H9 (cell line): ENCODE results near the gene HS6ST1. TPM values are rescaled to one million over a fixed set of nuclear protein-coding genes. Genes with fewer than 3 reads are reported as not detected.
"Not testable (repeated sequence)": the region's sequence is repeated elsewhere in the genome, so short reads cannot be mapped to it uniquely, and the experiment has no call there.

ENCODE experiments used
- DNase-seq: peaks from one replicate; pipeline ENCODE4 v3.0.0-alpha.2; 2017
- H2AFZ ChIP-seq: one replicate; pipeline ENCODE4 v1.6.1; 2013; ENCODE audit warnings: mild to moderate bottlenecking, low read length, control low read depth, moderate library complexity
- H2AK5ac ChIP-seq: 2 replicates; pipeline ENCODE4 v1.6.1; 2013; ENCODE audit warnings: low read length, control low read depth, mixed read lengths; ENCODE audit not compliant: insufficient read length
- H2BK120ac ChIP-seq: one replicate; pipeline ENCODE4 v1.6.1; 2013; ENCODE audit warnings: low read depth, mild to moderate bottlenecking, low read length, control low read depth, inconsistent platforms; ENCODE audit not compliant: poor library complexity, severe bottlenecking
- H2BK12ac ChIP-seq: 2 replicates; pipeline ENCODE4 v1.6.1; 2013; ENCODE audit warnings: low read length, control low read depth, mixed read lengths, low read depth; ENCODE audit not compliant: insufficient read length
- H2BK15ac ChIP-seq: 2 replicates; pipeline ENCODE4 v1.6.1; 2013; ENCODE audit warnings: low read depth, low read length, control low read depth
- H2BK20ac ChIP-seq: one replicate; pipeline ENCODE4 v1.6.1; 2013; ENCODE audit warnings: low read depth, mild to moderate bottlenecking, low read length, control low read depth, inconsistent platforms; ENCODE audit not compliant: poor library complexity, severe bottlenecking
- H2BK5ac ChIP-seq: 2 replicates; pipeline ENCODE4 v1.6.1; 2013; ENCODE audit warnings: low read length, control low read depth, mixed read lengths; ENCODE audit not compliant: insufficient read length
- H3K14ac ChIP-seq: 2 replicates; pipeline ENCODE4 v1.6.1; 2013; ENCODE audit warnings: low read length, control low read depth; ENCODE audit not compliant: insufficient read depth
- H3K18ac ChIP-seq: 2 replicates; pipeline ENCODE4 v1.6.1; 2013; ENCODE audit warnings: low read depth, mild to moderate bottlenecking, mixed read lengths, low read length, control low read depth; ENCODE audit not compliant: insufficient read length
- H3K23ac ChIP-seq: 2 replicates; pipeline ENCODE4 v1.6.1; 2013; ENCODE audit warnings: low read length, control low read depth, mixed read lengths, low read depth; ENCODE audit not compliant: insufficient read length
- H3K23me2 ChIP-seq: 2 replicates; pipeline ENCODE4 v1.6.1; 2013; ENCODE audit warnings: low read depth, mild to moderate bottlenecking, mixed read lengths, low read length, control low read depth; ENCODE audit not compliant: insufficient read length, poor library complexity, severe bottlenecking
- H3K27ac ChIP-seq: 2 replicates; pipeline ENCODE4 v1.5.1; 2013; ENCODE audit warnings: low read length, control low read depth, mixed read lengths, low read depth; ENCODE audit not compliant: insufficient read length
- H3K27me3 ChIP-seq: 2 replicates; pipeline ENCODE4 v1.6.1; 2013; ENCODE audit warnings: low read length, control low read depth, inconsistent platforms; ENCODE audit not compliant: insufficient read depth
- H3K4ac ChIP-seq: 2 replicates; pipeline ENCODE4 v1.6.1; 2013; ENCODE audit warnings: low read depth, mild to moderate bottlenecking, control low read depth, inconsistent platforms, low read length, moderate library complexity
- H3K4me1 ChIP-seq: 2 replicates; pipeline ENCODE4 v1.6.1; 2013; ENCODE audit warnings: low read length, control low read depth, inconsistent platforms; ENCODE audit not compliant: insufficient read depth
- H3K4me2 ChIP-seq: 2 replicates; pipeline ENCODE4 v1.6.1; 2013; ENCODE audit warnings: low read length, control low read depth, mixed read lengths; ENCODE audit not compliant: insufficient read length, insufficient read depth
- H3K56ac ChIP-seq: 2 replicates; pipeline ENCODE4 v1.6.1; 2013; ENCODE audit warnings: low read depth, mild to moderate bottlenecking, mixed read lengths, low read length, control low read depth; ENCODE audit not compliant: insufficient read length
- H3K79me1 ChIP-seq: 2 replicates; pipeline ENCODE4 v1.6.1; 2013; ENCODE audit warnings: low read depth, mild to moderate bottlenecking, moderate library complexity, low read length, control low read depth, inconsistent platforms; ENCODE audit not compliant: insufficient read depth, poor library complexity, severe bottlenecking
- H3K79me2 ChIP-seq: 2 replicates; pipeline ENCODE4 v1.6.1; 2013; ENCODE audit warnings: low read length, control low read depth, inconsistent platforms; ENCODE audit not compliant: insufficient read depth
- H3K9ac ChIP-seq: 2 replicates; pipeline ENCODE4 v1.6.1; 2013; ENCODE audit warnings: low read length, control low read depth, mixed read lengths; ENCODE audit not compliant: insufficient read length; ENCODE audit errors: extremely low read depth
- H3K9me3 ChIP-seq: one replicate; pipeline ENCODE4 v1.6.1; 2013; ENCODE audit warnings: low read depth, low read length, inconsistent platforms; ENCODE audit not compliant: control insufficient read depth
- H3T11ph ChIP-seq: one replicate; pipeline ENCODE4 v1.6.1; 2013; ENCODE audit warnings: mild to moderate bottlenecking, low read length, control low read depth, inconsistent platforms
- H4K20me1 ChIP-seq: one replicate; pipeline ENCODE4 v1.6.1; 2013; ENCODE audit not compliant: control insufficient read depth, insufficient read length, insufficient read depth
- H4K5ac ChIP-seq: 2 replicates; pipeline ENCODE4 v1.6.1; 2013; ENCODE audit warnings: low read depth, mild to moderate bottlenecking, mixed read lengths, low read length, control low read depth; ENCODE audit not compliant: insufficient read length
- H4K8ac ChIP-seq: replicated peaks from 2 replicates; pipeline ENCODE4 v1.6.1; 2013; ENCODE audit warnings: low read length, control low read depth, mixed read lengths, low read depth; ENCODE audit not compliant: insufficient read length
- H4K91ac ChIP-seq: 2 replicates; pipeline ENCODE4 v1.6.1; 2013; ENCODE audit warnings: low read depth, mild to moderate bottlenecking, moderate library complexity, mixed read lengths, low read length, control low read depth; ENCODE audit not compliant: insufficient read length
- H3K27ac Mint-ChIP-seq, 3 experiments: 2 replicates in 2 of 3; 3 replicates in 1 of 3; pipeline ENCODE4 v1.8.0; 2020 to 2021; ENCODE audit warnings: mixed read lengths in 3 of 3, mild to moderate bottlenecking in 1 of 3, moderate library complexity in 1 of 3
- H3K27me3 Mint-ChIP-seq: 2 replicates; pipeline ENCODE4 v1.8.0; 2021; ENCODE audit warnings: low read depth, mild to moderate bottlenecking, moderate library complexity, mixed read lengths
- H3K36me3 Mint-ChIP-seq, 3 experiments: 2 replicates in 2 of 3; 3 replicates in 1 of 3; pipeline ENCODE4 v1.8.0; 2020 to 2021; ENCODE audit warnings: low read depth in 3 of 3, mixed read lengths in 3 of 3; ENCODE audit not compliant: insufficient read depth in 1 of 3
- H3K4me1 Mint-ChIP-seq, 2 experiments: 2 replicates each; pipeline ENCODE4 v1.8.0; 2020; ENCODE audit warnings: mixed read lengths in 2 of 2
- H3K4me3 Mint-ChIP-seq, 2 experiments: 2 replicates in 1 of 2; 3 replicates in 1 of 2; pipeline ENCODE4 v1.8.0; 2020 to 2021; ENCODE audit warnings: mild to moderate bottlenecking in 2 of 2, mixed read lengths in 2 of 2, moderate library complexity in 1 of 2
- H3K9me3 Mint-ChIP-seq, 2 experiments: 2 replicates in 1 of 2; 3 replicates in 1 of 2; pipeline ENCODE4 v1.8.0; 2020; ENCODE audit warnings: mild to moderate bottlenecking in 2 of 2, mixed read lengths in 2 of 2, moderate library complexity in 1 of 2
- WGBS: extraction: QIAGEN DNeasy Blood & Tissue Kit; methylation state at CpG from one replicate; pipeline ENCODE4 v1.1.7; 2013; ENCODE audit warnings: missing lambda C conversion rate, low lambda C conversion rate, mixed read lengths; ENCODE audit not compliant: insufficient read length; ENCODE audit errors: extremely low coverage; 5-methylcytosine and 5-hydroxymethylcytosine counted together
- total RNA-seq: library from RNA; stranded (reverse); gene quantifications from 2 replicates; pipeline ENCODE4 v1.2.1, GENCODE V29; 2021

HS6ST1 gene
- total RNA-seq, 1 experiment from 2014 or later: 60.2 TPM

- H3K18ac ChIP-seq, H3K4me1 ChIP-seq: not testable (repeated sequence)
- peaks cover 42% of the 10 kb centered on the region; the same call in 1 of the 2 replicates for H3K79me2 ChIP-seq
Observed at GRCh38 chr2:128317899-128318225, 806 bp downstream of the HS6ST1 start.

More at GRCh38 chr2:128317899-128318225, 806 bp downstream of the HS6ST1 start:
- H2BK5ac ChIP-seq, H3K27me3 ChIP-seq, H2AK5ac ChIP-seq, H3K14ac ChIP-seq, DNase-seq, H3K27ac ChIP-seq, H3K79me1 ChIP-seq, H4K91ac ChIP-seq, H3K9me3 ChIP-seq, H4K8ac ChIP-seq, H3T11ph ChIP-seq, H4K20me1 ChIP-seq, H2AFZ ChIP-seq, H3K23ac ChIP-seq, H2BK12ac ChIP-seq, H4K5ac ChIP-seq, H3K56ac ChIP-seq, H3K9me3 Mint-ChIP-seq, H3K4ac ChIP-seq, H2BK20ac ChIP-seq, H3K9ac ChIP-seq, H2BK120ac ChIP-seq, H2BK15ac ChIP-seq: not testable (repeated sequence)
- Histone ChIP-seq H3K23me2 (peaks cover 12% of the 10 kb centered on the region), H3K4me2 (peak overlapping the region; percentile 43)
- Mint-ChIP-seq H3K4me1 (peaks cover 46 to 50% of the 10 kb centered on the region in 2 experiments), H3K4me3 (peak overlapping the region; percentile 89 to 91), H3K27ac (0 out of 7 replicates have a peak overlapping the region, but pooled peaks of 1 of the 3 experiments have one; percentile 73), H3K27me3 (peaks cover 22% of the 10 kb centered on the region), H3K36me3 (peaks cover 7 to 21% (median 18%) of the 10 kb centered on the region in 3 experiments; a peak in 6 of 7 replicates)
- no CpG with 5 or more reads among the region's 40 CpGs for WGBS
